Activated effector memory CD4-positive, alpha-beta T cell treated with Interleukin-2 at 50 U/mL for 16 hours (primary cell): ENCODE results near the gene FBXL19.

Experiments used
- DNase-seq: peaks from one replicate; pipeline ENCODE4 v3.0.0-alpha.2; 2020

Gene FBXL19

DNA sequence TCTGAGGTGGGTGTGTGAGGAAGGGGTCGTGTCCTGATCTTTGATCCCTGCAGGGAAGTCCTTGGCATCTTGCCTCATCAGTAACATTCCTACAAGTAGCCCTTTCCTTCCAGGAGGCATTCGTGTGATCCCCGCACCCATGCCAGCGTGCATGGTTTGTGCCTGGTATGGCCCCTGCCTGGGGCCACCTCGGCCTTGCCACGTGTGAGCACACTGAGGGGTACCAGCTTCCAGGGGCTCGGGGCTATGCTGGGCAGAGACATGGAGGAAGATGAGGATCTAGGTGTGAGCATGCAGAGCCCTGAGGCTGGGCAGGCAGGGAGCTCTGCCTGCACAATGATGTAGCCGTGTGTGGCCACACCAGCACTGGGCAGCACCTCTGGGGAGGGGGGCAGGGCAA is 67.7 kb downstream of the FBXL19 start:
- DNase-seq = no peak

DNA sequence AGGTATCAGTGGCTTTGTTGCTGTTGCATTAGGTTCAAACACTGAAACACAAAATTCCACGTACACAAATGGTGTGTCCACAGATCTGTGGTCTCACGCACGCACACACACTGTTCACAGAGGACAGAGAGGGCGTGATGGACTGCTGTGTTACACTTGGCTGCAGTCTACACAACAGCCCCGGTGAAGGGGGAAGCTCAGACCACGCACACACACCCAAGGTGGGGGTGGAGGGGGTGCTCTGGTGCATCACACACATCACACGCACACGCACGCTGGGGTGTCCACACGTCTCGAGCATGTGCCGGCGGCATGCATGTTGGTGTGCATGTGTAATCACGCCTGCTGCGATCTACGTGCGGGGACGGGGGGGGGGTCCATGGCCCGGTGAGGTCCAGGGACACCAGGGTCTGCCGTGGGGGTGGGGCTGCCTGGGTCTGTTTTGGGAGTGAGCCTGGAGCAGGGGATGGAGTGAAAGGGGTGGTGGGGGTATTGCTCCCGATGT is 69.0 kb downstream of the FBXL19 start:
- DNase-seq = no peak

DNA sequence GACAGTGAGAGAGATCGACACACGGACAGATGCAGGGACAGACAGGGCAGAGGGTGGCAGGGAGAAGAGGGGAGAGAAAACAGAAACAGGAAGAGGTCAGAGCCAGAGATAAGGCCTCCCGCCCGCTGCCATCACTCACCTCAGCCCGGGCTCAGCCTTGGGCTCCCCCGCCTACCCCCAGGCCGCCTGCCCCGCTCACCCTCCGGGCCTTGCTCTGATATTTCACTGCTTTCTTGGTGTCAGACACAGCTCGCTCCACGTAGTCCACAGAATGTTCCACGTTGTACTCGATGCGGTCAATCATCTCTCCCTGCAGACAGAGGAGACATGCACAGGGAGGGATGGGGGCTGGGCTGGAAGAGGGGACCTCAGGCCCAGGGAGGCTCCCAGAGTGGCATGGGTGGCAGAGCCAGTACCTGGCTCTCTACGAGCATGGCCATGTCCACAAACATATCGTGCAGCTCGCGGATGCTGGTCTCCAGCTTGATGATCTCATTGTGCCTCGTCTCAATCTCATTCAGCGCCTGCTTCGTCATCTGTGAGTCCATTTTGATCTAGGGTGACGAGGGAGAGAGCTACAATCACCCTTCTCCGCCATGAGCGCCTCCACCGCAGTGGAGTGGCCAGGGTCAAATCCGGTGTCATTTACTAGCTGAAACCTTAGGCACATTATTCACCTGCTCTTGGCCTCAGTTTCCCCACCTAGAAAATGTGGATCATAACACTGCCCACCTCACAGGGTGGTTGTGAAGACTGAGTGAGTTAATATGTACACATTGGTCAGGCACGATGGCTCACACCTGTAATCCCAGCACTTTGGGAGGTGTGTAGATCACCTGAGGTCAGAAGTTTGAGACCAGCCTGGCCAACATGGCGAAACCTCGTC is 69.8 kb downstream of the FBXL19 start:
- no peak for DNase-seq

DNA sequence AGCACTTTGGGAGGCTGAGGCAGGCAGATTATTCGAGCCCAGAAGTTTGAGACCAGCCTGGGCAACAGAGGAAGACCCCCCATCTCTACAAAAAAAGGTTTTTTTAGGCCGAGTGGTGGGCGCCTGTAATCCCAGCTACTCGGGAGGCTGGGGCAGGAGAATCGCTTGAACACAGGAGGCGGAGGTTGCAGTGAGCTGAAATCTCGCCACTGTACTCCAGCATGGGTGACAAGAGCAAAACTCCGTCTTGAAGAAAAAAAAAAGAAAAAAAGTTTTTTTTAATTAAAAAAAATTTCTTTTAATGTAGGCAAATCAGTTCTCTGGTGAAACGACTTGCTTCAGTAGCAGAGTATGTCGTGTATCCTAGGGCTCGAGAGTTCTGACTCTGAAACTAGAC is 72.6 kb downstream of the FBXL19 start:
- no peak for DNase-seq

DNA sequence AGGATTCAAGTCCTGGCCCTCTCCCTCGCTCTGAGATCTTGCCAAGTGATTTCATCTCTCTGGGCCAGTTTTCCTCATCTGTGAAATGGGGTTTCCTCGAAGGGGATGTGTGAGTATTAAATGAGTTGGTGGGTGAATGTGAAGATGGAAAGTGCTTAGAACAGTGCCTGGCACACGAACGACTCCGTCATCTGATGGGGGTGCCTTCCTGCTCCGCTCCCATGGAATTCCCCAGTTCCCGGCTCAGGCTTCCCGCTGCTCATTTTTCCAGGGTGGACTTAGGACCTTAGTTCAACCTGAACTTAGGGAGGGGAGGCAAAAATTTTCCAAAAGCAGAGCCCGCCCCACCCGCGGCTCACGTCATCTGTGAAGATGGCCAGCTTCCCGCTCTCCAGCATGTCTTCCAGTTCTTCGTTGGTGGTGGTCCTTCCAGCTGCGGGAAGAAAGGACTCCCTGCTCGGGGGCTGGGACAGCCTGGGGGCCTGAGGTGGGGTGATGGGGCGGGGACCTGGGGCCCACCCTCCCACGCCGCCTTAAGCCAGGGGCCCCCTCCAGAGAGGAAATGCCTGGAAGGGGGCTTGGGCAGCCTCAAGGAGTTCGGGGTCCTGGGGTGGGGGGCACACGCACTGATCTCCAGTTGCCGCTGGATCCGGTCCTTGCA is 73.1 kb downstream of the FBXL19 start:
- no peak for DNase-seq

DNA sequence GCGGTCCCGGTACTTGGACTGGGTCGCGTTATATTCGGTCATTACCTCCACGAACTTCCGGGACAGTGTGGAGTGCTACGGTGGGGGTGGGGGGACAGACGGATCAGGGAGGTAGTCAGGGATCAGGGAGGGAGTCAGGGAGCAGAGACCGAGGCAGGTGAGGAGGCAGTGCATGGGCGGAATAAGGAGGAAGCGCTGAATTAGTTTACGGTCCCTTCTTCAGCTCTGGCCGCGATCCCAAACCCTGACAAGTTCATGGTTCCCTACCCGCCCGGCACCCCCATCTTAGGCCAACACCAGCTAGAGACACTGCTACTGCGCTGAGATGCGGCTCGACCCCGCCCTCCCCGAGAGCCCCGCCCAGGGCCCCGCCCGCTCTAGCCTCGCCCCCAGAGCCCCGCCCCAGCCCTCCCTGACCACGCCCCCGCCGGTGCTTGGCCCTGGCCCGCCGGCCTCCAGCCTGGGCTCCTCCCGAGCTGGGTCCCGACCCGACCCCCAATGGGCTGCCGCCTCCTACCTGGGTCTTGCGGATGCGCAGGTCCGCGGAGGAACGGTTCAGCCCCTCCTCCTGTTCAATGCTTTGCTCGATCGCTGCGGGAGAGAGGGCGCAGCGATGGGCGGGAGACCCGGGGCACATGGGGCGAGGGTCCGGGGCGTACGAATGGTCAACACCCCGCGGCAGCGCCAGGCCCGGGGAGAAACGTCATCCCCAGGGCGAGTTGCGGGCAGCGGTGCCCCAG is 73.8 kb downstream of the FBXL19 start:
- DNase-seq = peak; percentile 73

DNA sequence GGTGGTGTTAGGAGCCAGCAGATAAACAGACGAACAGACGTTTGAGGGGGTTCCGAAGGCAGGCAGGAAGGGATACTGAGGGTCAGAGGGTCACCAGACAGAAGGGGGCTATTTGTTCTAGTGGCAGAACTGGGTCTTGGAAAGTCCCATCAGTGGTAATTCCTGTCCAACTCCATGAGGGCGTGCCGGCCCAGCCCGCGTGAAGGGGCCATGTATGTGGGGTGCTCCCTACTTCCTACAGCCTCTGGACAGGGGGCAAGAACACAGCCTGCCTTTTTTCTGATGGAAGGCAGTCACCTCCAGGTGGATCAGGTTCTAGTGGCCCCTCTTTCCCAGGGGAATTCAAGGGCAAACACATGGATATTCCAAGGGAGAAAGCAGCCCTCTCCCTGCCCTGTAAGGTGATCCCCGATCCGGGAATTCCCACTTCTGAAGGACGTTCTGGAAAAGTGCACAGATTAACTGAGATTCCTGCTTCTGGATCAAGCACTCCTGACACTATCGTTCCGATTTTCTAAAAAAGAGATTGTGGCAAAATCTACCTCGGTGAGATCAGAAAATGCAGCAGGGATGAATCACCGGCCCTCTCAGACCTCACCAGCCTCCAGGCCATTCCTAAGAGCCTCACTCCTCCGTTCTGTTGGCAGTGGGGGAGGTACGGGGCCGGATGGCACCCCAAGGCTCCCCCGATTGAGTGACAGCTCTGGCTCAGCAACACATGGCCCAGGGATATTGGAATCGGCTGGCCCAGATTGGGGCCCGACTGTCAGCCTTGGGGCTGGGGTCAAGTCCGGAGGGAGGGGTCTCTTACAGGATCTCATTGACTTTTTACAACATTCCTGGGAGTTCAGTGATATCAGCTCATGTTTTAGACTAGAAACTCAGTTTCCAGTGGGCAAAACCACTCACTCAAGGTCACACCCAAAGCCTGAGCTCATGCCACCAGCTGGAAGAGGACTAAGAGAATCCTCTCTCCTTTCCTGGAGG is 74.6 kb downstream of the FBXL19 start:
- DNase-seq = no peak
